ENCODE measurements around the gene KRTAP5-1.
A peak's percentile ranks its signal among the peaks of the same experiment; 100 is the strongest.
"Not testable (repeated sequence)": the region's sequence is repeated elsewhere in the genome, so short reads cannot be mapped to it uniquely, and the experiment has no call there.

The KRTAP5-1 gene

GRCh38 chr11:1584661-1585370, at the start of gene KRTAP5-1:
Gene KRTAP5-1 (minus strand): TSS chr11:1585283. CDS start chr11:1585249, 34 bp downstream.
- DNase-seq (ENCODE audit: low spot score), result not testable (repeated sequence)

- DNase-seq (ENCODE audit: low spot score), result no peak
Measured at GRCh38 chr11:1633864-1634263, 48.8 kb upstream of the KRTAP5-1 start.

GRCh38 chr11:1632053-1632714, 47.1 kb upstream of the KRTAP5-1 start:
- no peak for DNase-seq (ENCODE audit: low spot score)

DNA sequence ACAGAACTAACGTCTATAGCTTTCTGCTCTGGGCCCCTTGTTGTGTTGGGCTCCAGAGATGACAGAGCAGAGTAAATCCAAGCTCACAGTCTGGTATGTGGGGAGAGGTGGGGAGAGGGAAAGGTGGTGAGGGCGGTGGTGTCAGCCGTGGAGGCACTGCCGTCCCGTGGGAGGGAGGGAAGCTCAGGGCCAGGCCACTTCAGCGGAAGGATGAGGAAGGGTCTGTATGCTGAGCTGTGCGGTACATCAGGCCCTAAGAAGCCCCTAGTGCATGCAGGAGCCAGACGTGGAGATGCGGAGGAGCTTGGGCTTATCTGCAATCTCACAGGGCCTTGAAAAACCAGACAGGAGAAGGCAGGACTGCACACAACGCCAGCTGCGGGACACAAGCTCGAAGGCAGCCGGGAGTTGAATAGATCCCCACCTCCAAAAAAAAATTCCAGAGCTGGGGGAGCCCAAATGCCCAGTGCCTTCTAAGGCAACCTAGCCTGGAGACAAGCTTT, 46.0 kb upstream of the KRTAP5-1 start:
- no peak for DNase-seq (ENCODE audit: low spot score)

DNA sequence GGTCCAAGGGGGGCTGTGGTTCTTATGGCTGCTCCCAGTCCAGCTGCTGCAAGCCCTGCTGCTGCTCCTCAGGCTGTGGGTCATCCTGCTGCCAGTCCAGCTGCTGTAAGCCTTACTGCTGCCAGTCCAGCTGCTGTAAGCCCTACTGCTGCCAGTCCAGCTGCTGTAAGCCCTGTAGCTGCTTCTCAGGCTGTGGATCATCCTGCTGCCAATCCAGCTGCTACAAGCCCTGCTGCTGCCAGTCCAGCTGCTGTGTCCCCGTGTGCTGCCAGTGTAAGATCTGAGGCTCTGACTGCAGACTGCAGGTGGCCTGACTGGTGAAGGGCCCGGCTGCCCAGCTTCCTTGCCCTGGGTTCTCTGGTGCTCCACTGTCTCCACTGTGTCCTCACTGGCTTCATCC, 45.2 kb upstream of the KRTAP5-1 start:
- DNase-seq (ENCODE audit: low spot score), result no peak

DNA sequence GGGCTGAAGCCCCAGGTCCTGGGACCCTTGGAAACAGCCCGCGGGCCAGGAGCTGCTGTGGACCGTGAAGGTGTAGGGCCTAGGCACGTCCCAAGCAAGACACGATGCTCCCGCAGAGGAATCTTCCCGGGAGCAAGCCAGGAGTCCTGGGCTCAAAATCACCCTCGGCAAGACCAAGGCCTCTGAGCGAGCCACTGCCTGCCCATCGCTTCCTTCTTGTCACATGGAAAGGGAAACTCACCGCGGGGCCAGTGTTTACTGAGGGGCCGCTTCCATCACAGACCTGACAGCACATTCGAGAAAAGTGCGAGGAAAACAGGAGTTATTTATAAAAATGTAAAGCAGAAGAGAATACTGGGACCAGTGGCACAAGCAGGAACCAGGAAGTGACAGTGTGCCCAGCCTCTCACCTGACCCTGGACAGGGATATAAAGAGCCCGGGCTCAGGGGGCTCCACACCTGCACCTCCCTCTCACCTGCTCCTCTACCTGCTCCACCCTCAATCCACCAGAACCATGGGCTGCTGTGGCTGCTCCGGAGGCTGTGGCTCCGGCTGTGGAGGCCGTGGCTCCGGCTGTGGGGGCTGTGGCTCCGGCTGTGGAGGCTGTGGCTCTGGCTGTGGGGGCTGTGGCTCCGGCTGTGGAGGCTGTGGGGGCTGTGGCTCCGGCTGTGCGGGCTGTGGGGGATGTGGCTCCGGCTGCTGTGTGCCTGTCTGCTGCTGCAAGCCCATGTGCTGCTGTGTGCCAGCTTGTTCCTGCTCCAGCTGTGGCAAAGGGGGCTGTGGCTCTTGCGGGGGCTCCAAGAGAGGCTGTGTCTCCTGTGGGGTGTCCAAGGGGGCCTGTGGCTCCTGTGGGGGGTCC, 44.5 kb upstream of the KRTAP5-1 start, which contains the start of gene KRTAP5-5:
Gene KRTAP5-5, plus strand, starts transcription at position 450 of the 860 bp plus-strand sequence. Its CDS starts 66 bp downstream, at position 516.
- no peak for DNase-seq (ENCODE audit: low spot score)

DNA sequence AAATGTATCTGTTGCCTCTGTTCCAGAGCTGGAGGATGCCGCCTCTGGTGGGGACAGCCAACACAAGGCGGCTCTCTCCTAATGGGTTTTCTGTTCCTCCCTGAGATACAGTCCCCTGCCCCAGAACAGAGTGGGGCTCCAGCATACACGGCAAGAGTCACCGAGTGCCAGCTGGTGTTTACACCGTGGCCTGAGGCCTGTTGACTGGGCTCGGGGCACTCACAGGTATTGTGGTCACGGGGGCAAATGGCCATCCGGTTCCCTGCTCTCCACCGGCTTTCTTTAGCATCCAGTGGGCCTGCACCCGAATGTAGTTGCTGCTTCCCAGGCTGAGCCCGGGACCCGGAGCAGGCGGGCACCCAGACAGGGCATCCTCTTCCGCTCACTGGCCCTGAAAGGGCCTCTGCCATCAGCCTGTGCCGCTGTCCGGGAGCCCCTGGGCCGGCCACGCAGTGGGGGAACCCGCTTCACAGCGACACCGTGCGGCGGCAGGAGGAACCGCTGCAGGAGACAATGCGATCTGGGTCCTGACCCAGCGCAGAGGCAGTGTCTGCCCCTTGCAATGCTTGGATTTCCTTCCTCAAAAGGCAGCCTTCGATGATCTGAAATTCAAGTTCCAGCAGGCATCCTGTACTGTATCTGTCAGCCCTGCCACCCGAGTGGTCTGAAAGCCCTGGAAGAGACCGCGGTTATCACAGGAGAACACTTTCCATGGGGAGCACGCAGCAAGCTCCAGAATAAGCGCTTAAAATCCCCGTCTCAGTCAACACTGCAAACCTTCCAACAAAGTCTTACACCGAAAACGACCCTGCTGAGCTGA, 43.6 kb upstream of the KRTAP5-1 start:
- DNase-seq (ENCODE audit: low spot score), result peak; percentile 95

DNA sequence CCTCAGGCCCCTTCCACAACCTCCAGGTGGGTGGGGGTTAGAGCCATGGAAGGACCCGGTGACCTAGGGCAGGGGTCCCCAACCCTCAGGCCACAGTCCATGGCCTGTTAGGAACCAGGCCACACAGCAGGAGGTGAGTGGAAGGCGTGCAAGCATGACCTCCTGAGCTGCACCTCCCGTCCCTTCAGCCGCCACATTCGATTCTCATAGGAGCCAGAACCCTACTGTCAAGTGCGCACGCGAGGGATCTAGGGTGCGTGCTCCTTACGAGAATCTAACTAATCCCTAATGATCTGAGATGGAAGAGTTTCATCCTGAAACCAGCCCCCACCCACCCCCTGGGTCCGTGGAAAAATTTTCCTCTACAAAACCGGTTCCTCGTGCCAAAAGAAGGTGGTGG, 40.5 kb upstream of the KRTAP5-1 start:
- DNase-seq (ENCODE audit: low spot score), result no peak

- DNase-seq (ENCODE audit: low spot score), result no peak
Measured at GRCh38 chr11:1624621-1625020, 39.5 kb upstream of the KRTAP5-1 start.

- DNase-seq (ENCODE audit: low spot score), result no peak
Measured at GRCh38 chr11:1623716-1624115, 38.6 kb upstream of the KRTAP5-1 start.

GRCh38 chr11:1622086-1622485, 37.0 kb upstream of the KRTAP5-1 start, which contains the start of gene KRTAP5-4:
Gene KRTAP5-4 (minus strand): TSS chr11:1622138. CDS start chr11:1622093, 45 bp downstream.
- no peak for DNase-seq (ENCODE audit: low spot score)

- no peak for DNase-seq (ENCODE audit: low spot score)
Measured at GRCh38 chr11:1619449-1619848, 34.4 kb upstream of the KRTAP5-1 start.

GRCh38 chr11:1618231-1618630, 33.1 kb upstream of the KRTAP5-1 start:
- no peak for DNase-seq (ENCODE audit: low spot score)

DNA sequence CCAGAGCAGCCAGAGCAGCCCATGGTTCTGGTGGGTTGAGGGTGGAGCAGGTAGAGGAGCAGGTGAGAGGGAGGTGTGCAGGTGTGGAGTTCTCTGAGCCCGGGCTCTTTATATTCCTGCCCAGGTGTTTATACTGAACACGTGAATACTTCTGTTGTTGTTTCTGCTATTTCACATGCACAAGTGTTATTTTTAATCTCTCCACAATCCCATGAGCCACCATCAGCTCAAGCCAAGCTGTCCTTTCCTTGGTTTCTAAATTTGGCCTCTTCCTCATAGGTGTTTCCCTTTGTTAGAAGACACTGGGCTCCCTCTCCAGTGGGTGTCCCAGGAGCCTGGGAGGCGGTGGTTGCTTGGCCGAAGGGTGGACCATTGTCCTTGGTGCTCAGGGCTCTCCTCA, 23.3 kb upstream of the KRTAP5-1 start, which contains the start of gene KRTAP5-3:
Gene KRTAP5-3, minus strand, starts transcription at position 101 of the 400 bp plus-strand sequence. Its CDS starts 78 bp downstream, at position 23.
- DNase-seq (ENCODE audit: low spot score), result no peak

DNA sequence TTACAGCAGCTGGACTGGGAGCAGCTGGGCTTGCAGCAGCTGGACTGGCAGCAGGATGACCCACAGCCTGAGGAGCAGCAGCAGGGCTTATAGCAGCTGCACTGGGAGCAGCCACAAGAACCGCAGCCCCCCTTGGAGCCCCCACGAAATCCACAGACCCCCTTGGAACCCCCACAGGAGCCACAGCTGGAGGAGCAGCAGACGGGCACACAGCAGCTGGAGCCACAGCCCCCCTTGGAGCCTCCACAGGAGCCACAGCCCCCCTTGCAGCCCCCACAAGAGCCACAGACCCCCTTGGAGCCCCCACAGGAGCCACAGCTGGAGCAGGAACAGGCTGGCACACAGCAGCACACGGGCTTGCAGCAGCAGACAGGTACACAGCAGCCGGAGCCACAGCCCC, 22.8 kb upstream of the KRTAP5-1 start:
- not testable (repeated sequence) for DNase-seq (ENCODE audit: low spot score)

- DNase-seq (ENCODE audit: low spot score), result not testable (repeated sequence)
Measured at GRCh38 chr11:1607156-1607845, 22.2 kb upstream of the KRTAP5-1 start.

DNA sequence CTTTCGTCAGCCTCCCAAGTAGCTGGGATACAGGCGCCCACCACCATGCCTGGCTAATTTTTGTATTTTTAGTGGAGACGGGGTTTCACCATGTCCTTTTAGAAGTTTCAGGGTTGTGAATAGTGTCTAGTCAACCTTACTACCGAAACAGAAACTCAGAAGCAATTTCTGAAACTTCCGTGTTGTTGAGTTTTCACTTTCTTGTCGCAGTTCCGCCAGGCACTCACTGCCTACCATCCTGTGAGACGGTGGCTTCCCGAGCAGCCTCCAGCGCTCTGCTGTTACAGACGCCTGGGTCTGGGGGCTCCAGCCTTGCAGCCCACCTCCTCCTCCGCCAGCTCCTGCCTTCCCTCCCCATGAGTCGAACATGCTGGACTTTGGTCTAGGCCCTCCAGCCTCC, 20.8 kb upstream of the KRTAP5-1 start:
- not testable (repeated sequence) for DNase-seq (ENCODE audit: low spot score)

DNA sequence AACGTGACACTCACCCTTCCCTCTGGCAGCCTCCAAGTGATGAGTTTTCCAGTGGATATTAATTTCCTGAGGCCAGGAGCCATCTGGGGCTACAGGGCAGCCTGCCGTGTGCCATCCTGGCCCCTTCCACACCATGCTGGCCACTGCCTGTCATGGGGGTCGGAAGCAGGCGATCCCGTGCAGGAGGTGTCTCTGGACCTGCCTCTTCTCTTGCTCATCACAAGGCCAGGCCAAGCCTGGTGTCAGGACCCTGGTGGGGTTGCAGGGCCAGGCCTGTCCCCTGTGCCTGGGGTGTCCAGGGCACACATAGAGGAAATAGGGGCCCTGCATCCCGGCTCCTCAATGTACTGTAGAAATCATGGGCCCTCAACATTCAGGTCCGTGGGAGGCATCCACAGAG, 19.6 kb upstream of the KRTAP5-1 start:
- no peak for DNase-seq (ENCODE audit: low spot score)

GRCh38 chr11:1604181-1604580, 19.1 kb upstream of the KRTAP5-1 start:
- DNase-seq (ENCODE audit: low spot score), result no peak

GRCh38 chr11:1603629-1604028, 18.5 kb upstream of the KRTAP5-1 start:
- DNase-seq (ENCODE audit: low spot score), result no peak

GRCh38 chr11:1601663-1602062, 16.6 kb upstream of the KRTAP5-1 start:
- DNase-seq (ENCODE audit: low spot score), result not testable (repeated sequence)

Data from iPS-NIHi11 (cell line).